Left renal pelvis (tissue), 4 donors: ENCODE results near the gene RAB3IP. TPM values are rescaled to one million over a fixed set of nuclear protein-coding genes. Genes with fewer than 3 reads are reported as not detected.
"Not testable (repeated sequence)": the region's sequence is repeated elsewhere in the genome, so short reads cannot be mapped to it uniquely, and the experiment has no call there.

Source experiments
- DNase-seq, 4 donors: peaks; one replicate each; pipeline ENCODE4 v3.0.0-alpha.2; 2013; ENCODE audit warnings: low read depth in 4 of 4, low spot score in 3 of 4
- polyA plus RNA-seq, 4 donors: library from polyadenylated mRNA; unstranded; fragments of 120-200 nt; gene quantifications; one replicate each; pipeline ENCODE4 v1.2.1, GENCODE V29; 2013; ENCODE audit not compliant: insufficient read length in 4 of 4

RAB3IP gene
- polyA plus RNA-seq, 4 donors = 8.1 to 94.1 (median 71.7) TPM

GRCh38 chr12:69833696-69834095 is 95.0 kb downstream of the RAB3IP start:
- no peak for DNase-seq

GRCh38 chr12:69834147-69834546 is 95.5 kb downstream of the RAB3IP start:
- no peak for DNase-seq

DNA sequence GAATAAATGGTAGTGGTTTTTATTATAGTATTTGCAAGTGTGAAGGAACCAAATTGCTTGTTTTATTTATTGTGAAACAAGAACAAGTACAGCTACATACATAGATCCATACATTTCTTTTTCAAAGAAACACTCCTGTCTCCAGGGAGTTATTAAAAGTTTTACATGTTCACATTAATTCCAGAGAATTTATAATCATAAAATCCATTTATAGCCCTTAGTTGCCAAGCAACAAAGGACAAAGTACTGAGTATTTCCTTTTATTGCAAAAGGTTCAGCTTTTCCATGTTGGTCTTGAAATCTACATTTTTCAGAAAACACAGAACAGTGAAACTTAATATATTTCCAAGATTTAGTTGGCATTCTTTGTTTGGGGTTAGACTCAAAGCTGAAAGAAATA is 95.9 kb downstream of the RAB3IP start:
- DNase-seq = no peak

- no peak for DNase-seq
These were observed 96.4 kb downstream of the RAB3IP start for GRCh38 chr12:69835081-69835480.

GRCh38 chr12:69836015-69836414 is 97.4 kb downstream of the RAB3IP start:
- no peak for DNase-seq

DNA sequence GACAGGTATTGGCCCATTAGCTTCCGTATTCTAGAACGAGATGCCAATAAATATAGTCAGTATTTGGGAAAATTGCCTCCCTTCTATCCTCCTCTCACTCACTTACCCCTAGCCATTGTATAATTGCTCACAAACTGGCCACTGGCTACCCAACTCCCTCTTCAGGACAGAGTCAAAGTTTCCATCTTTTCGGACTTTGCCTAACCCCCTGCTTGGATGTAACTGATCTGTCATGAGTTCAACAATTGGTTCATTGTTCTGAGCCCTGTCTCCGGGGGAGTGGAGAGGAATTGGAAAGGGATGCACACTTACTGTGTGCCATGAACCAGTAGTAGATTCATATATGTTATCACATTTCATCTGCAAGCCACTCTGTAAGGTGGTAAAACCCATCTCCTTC is 98.5 kb downstream of the RAB3IP start:
- no peak for DNase-seq

- no peak for DNase-seq
These were observed 99.2 kb downstream of the RAB3IP start for GRCh38 chr12:69837657-69838415.

DNA sequence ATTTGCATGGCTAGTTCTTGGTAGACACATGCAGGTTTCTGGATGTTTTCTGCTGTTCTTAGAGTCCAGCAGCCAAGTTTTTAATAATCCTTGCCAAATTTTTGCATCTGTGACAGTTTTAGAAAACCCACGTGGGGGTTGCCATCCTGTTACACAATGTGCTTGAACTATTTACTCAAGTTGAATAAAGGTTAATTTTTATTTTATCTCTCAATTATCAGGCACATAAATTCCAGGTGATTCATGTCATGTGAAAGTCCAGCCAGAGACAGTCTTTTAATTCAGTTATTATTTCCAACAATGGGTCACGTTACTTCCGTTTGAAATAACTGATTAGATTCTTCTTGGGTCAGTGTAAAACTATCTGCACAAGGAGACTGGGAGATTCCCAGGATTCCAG is 102.1 kb downstream of the RAB3IP start:
- DNase-seq = no peak

DNA sequence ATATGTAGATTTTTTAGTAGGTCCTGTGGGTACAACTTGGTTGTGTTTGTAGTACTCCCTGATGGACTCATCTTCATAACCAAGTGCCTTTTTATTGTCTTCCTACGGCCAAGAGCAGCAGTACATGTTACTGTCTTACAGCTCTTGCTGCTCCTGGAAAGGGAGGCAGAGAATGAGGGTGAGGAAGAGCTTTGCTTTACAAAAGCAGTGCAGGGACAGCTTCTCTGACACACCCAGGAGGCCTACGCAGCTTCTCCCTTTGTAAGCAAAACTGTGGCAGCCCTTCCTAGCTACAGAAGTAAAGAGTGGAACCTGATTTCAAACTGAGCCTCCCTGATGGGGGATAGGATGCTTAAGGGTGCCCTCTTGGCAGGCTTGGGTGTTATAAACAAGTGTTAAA is 104.9 kb downstream of the RAB3IP start:
- no peak for DNase-seq

DNA sequence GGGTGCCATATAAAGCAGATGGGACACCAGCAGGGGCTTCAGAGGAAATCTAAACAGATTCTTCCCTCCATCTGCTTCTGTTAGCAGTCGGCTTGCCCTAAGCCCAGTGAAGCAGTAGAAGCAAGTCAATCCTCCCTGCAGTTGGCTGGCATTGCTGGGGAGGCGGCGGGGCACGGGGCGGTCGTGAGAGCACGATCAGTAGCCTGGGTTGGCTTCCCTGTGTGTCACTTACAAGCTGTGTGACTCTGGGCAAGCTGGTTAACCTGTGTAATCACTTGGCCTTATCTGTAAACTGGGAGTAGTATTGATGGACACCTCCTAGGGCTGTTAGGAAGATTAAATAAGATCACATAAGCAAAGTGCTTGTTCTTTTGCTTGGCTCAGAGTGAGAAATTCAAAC is 105.8 kb downstream of the RAB3IP start:
- DNase-seq = no peak

- DNase-seq = no peak
These were observed 106.2 kb downstream of the RAB3IP start for GRCh38 chr12:69844836-69845235.

- DNase-seq = no peak
These were observed 108.3 kb downstream of the RAB3IP start for GRCh38 chr12:69846976-69847375.

GRCh38 chr12:69851976-69852375 is 113.3 kb downstream of the RAB3IP start:
- DNase-seq = no peak

DNA sequence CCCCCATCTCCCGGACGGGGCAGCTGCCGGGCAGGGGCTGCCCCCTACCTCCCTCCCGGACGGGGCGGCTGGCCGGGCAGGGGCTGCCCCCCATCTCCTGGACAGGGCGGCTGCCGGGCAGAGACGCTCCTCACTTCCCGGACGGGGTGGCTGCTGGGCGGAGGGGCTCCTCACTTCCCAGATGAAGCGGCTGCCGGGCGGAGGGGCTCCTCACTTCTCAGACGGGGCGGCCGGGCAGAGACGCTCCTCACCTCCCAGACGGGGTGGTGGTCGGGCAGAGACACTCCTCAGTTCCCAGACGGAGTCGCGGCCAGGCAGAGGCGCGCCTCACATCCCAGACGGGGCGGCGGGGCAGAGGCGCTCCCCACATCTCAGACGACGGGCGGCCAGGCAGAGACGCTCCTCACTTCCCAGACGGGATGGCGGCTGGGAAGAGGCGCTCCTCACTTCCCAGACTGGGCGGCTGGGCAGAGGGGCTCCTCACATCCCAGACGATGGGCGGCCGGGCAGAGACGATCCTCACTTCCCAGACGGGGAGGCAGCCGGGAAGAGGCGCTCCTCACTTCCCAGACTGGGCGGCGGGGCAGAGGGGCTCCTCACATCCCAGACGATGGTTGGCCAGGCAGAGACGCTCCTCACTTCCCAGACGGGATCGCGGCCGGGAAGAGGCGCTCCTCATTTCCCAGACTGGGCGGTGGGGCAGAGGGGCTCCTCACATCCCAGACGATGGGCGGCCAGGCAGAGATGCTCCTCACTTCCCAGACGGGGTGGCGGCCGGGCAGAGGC is 114.7 kb downstream of the RAB3IP start:
- not testable (repeated sequence) for DNase-seq

DNA sequence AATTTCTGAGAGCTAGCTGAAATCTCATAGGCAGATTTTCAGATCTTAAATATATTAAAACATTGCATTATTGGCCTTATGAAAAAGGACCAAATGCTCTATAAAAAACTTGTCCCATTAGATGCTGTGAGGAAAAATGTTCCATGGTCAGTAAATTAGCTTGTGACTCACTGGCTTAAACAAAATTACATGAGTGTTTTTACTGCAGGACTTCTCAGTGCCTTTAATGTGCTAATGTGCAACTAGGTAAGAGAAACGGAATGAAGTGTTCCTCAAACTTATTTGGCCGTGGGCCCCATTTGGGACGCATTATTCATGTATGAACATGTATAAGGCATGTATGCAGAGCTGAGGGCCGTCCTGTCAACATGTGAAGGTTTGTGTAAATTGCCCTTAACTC is 128.0 kb downstream of the RAB3IP start:
- no peak for DNase-seq

- DNase-seq = no peak
These were observed 130.0 kb downstream of the RAB3IP start for GRCh38 chr12:69868695-69869094.

- no peak for DNase-seq
These were observed 134.1 kb downstream of the RAB3IP start for GRCh38 chr12:69872804-69873203.

Other genes starting within 250 kb of the RAB3IP start
- gene CCT2, start 153.4 kb upstream of the RAB3IP start, polyA plus RNA-seq = 100 to 1,000 TPM; 160 to 267 (median 255) TPM
- gene LRRC10, start 128.0 kb upstream of the RAB3IP start, polyA plus RNA-seq = not detected
- gene BEST3, start 39.6 kb upstream of the RAB3IP start, polyA plus RNA-seq = under 1 TPM; 0.06 to 0.46 (median 0.30) TPM
- 1 to 10 TPM in 3 of 4 donors, under 1 TPM in 1; 0.23 to 2.1 (median 1.2) TPM for gene MYRFL, start 86.4 kb downstream of the RAB3IP start, polyA plus RNA-seq